Ishikawa (cell line): ENCODE data around the gene NEDD4L.

Source experiments
- EP300 ChIP-seq: IDR thresholded peaks from 2 replicates; pipeline ENCODE4 v1.6.1; 2012; ENCODE audit warnings: borderline replicate concordance
- TEAD4 ChIP-seq: IDR thresholded peaks from 2 replicates; pipeline ENCODE4 v1.6.1; 2012

- TF ChIP-seq TEAD4, result no peak
- no peak for TF ChIP-seq EP300
These were observed 255.9 kb downstream of the NEDD4L start for GRCh38 chr18:58299936-58300335.
